ENCODE results near the gene COQ8B. TPM values are rescaled to one million over a fixed set of nuclear protein-coding genes. Genes with fewer than 3 reads are reported as not detected.

The COQ8B gene
- total RNA-seq, 1 donor from 2014 or later = 26.0 TPM

- Histone ChIP-seq H4K20me1 (ENCODE audit: insufficient read depth, low read length) (peaks cover 32% of the 10 kb centered on the region), H3K4me3 (ENCODE audit: insufficient read depth, low read depth, low read length) (peak overlapping the region; percentile 76), H3K4me1 (ENCODE audit: insufficient read depth, low read length) (peaks cover 57% of the 10 kb centered on the region), H3K27me3 (ENCODE audit: insufficient read depth, low read length) (no peaks in the 10 kb centered on the region), H3K36me3 (ENCODE audit: insufficient read depth, low read length) (no peaks in the 10 kb centered on the region), H3K79me2 (ENCODE audit: insufficient read depth, low read length) (peaks cover 60% of the 10 kb centered on the region), H3K9me3 (ENCODE audit: insufficient read depth, low read depth, low read length) (no peaks in the 10 kb centered on the region), H2AFZ (ENCODE audit: low read depth, low read length) (peak overlapping the region; percentile 12), H3K4me2 (ENCODE audit: low read length) (peak overlapping the region; percentile 99), H3K9ac (ENCODE audit: low read length) (peak overlapping the region; percentile 93), H3K27ac (ENCODE audit: low read depth, low read length) (peak overlapping the region; percentile 100)
- no peak for TF ChIP-seq EZH2 (IDR thresholded peaks at IDR 0.05; ENCODE audit: insufficient read depth, low read length)
- TF ChIP-seq, protein P1, sequence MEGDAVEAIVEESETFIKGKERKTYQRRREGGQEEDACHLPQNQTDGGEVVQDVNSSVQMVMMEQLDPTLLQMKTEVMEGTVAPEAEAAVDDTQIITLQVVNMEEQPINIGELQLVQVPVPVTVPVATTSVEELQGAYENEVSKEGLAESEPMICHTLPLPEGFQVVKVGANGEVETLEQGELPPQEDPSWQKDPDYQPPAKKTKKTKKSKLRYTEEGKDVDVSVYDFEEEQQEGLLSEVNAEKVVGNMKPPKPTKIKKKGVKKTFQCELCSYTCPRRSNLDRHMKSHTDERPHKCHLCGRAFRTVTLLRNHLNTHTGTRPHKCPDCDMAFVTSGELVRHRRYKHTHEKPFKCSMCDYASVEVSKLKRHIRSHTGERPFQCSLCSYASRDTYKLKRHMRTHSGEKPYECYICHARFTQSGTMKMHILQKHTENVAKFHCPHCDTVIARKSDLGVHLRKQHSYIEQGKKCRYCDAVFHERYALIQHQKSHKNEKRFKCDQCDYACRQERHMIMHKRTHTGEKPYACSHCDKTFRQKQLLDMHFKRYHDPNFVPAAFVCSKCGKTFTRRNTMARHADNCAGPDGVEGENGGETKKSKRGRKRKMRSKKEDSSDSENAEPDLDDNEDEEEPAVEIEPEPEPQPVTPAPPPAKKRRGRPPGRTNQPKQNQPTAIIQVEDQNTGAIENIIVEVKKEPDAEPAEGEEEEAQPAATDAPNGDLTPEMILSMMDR (IDR thresholded peaks at IDR 0.05; ENCODE audit: insufficient read depth, low read depth, low read length) = no peak
- Mint-ChIP-seq H3K9me3 (ENCODE audit: unreplicated experiment) (no peaks in the 10 kb centered on the region), H3K36me3 (ENCODE audit: low read depth, unreplicated experiment) (peaks cover 3% of the 10 kb centered on the region), H3K27me3 (ENCODE audit: low read depth, unreplicated experiment) (no peaks in the 10 kb centered on the region), H3K4me1 (ENCODE audit: low read depth, unreplicated experiment) (peaks cover 26% of the 10 kb centered on the region), H3K4me3 (ENCODE audit: unreplicated experiment) (peak overlapping the region; percentile 97), H3K27ac (ENCODE audit: unreplicated experiment) (peak overlapping the region; percentile 80)
- no peak for DNase-seq (ENCODE audit: low read depth)
- no peak for FAIRE-seq
Observed at GRCh38 chr19:40717325-40717879, 716 bp upstream of the COQ8B start.

DNA sequence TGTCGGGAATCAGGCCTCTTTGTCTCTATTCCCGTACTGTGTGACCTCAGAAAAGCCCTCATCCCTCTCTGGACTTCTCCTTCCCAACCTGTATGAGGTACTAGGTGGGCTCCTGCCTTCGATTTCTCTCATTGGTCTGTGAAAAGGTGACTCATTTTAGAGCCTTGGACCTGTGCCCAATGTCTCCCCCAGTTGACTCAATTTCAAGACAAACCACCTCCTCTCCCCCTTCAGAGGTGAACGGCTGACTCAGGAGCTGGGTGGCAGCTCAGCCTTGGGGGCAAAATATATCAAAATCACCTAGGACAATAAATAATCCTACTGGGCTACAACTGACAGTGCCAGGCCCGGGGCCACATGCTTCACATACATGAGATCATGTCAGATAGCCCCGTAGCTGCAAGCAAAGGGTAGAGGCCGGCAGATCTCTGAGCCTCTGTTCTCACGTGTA is 630 bp downstream of the COQ8B start:
- Mint-ChIP-seq H3K27ac (ENCODE audit: unreplicated experiment) (peak overlapping the region; percentile 100), H3K4me3 (ENCODE audit: unreplicated experiment) (peak overlapping the region; percentile 91), H3K4me1 (ENCODE audit: low read depth, unreplicated experiment) (peaks cover 20% of the 10 kb centered on the region), H3K36me3 (ENCODE audit: low read depth, unreplicated experiment) (peaks cover 5% of the 10 kb centered on the region), H3K9me3 (ENCODE audit: unreplicated experiment) (no peaks in the 10 kb centered on the region), H3K27me3 (ENCODE audit: low read depth, unreplicated experiment) (no peaks in the 10 kb centered on the region)
- peak overlapping the region; percentile 93 for H3K9ac ChIP-seq (ENCODE audit: low read length)
- peaks cover 49% of the 10 kb centered on the region for H3K4me1 ChIP-seq (ENCODE audit: insufficient read depth, low read length)
- peak overlapping the region; percentile 99 for H3K4me2 ChIP-seq (ENCODE audit: low read length)
- DNase-seq (ENCODE audit: low read depth) (no peak), FAIRE-seq (no peak)
- TF ChIP-seq, protein P1 (IDR thresholded peaks at IDR 0.05; ENCODE audit: insufficient read depth, low read depth, low read length) = no peak
- no peak for TF ChIP-seq EZH2 (IDR thresholded peaks at IDR 0.05; ENCODE audit: insufficient read depth, low read length)
- peaks cover 22% of the 10 kb centered on the region for H4K20me1 ChIP-seq (ENCODE audit: insufficient read depth, low read length)
- no peaks in the 10 kb centered on the region for H3K36me3 ChIP-seq (ENCODE audit: insufficient read depth, low read length)
- peak overlapping the region; percentile 76 for H3K4me3 ChIP-seq (ENCODE audit: insufficient read depth, low read depth, low read length)
- H3K27ac ChIP-seq (ENCODE audit: low read depth, low read length) = peak overlapping the region; percentile 100
- no peaks in the 10 kb centered on the region for H3K9me3 ChIP-seq (ENCODE audit: insufficient read depth, low read depth, low read length)
- peak overlapping the region; percentile 43 for H2AFZ ChIP-seq (ENCODE audit: low read depth, low read length)
- H3K27me3 ChIP-seq (ENCODE audit: insufficient read depth, low read length) = no peaks in the 10 kb centered on the region
- H3K79me2 ChIP-seq (ENCODE audit: insufficient read depth, low read length) = peaks cover 47% of the 10 kb centered on the region

All from astrocyte (in vitro differentiated cells and primary cell).